SW480 (cell line): Measurements from ENCODE around the gene PSMB2.

Source experiments
- DNase-seq: peaks from one replicate; pipeline ENCODE4 v3.0.0-alpha.2; 2016; ENCODE audit warnings: low spot score

The PSMB2 gene

GRCh38 chr1:35556484-35557117 is 84.7 kb downstream of the PSMB2 start:
- DNase-seq: no peak

- DNase-seq: no peak
Observed at GRCh38 chr1:35555601-35556477, 85.5 kb downstream of the PSMB2 start.

GRCh38 chr1:35555212-35555584 is 86.1 kb downstream of the PSMB2 start:
- no peak for DNase-seq

- no peak for DNase-seq
Observed at GRCh38 chr1:35554266-35555211, 86.8 kb downstream of the PSMB2 start.

GRCh38 chr1:35553851-35554250 is 87.5 kb downstream of the PSMB2 start:
- no peak for DNase-seq
